Neural crest cell (in vitro differentiated cells): ENCODE measurements around the gene TYW1B. TPM values are rescaled to one million over a fixed set of nuclear protein-coding genes. Genes with fewer than 3 reads are reported as not detected.
"Not testable (repeated sequence)": the region's sequence is repeated elsewhere in the genome, so short reads cannot be mapped to it uniquely, and the experiment has no call there.

Experiments
- DNase-seq: peaks from one replicate; pipeline ENCODE4 v3.0.0; 2021; ENCODE audit warnings: low read depth, mixed read lengths, low spot score
- H3K27ac Mint-ChIP-seq: one replicate; pipeline ENCODE4 v1.8.0; 2021; ENCODE audit warnings: mild to moderate bottlenecking, mixed read lengths; ENCODE audit not compliant: unreplicated experiment
- H3K27me3 Mint-ChIP-seq: 2 replicates; pipeline ENCODE4 v1.8.0; 2021; ENCODE audit warnings: low read depth, mild to moderate bottlenecking, mixed read lengths
- H3K36me3 Mint-ChIP-seq: 2 replicates; pipeline ENCODE4 v1.8.0; 2021; ENCODE audit warnings: low read depth, mild to moderate bottlenecking, mixed read lengths
- H3K4me1 Mint-ChIP-seq: 2 replicates; pipeline ENCODE4 v1.8.0; 2021; ENCODE audit warnings: mixed read lengths
- H3K4me3 Mint-ChIP-seq: one replicate; pipeline ENCODE4 v1.8.0; 2021; ENCODE audit warnings: mild to moderate bottlenecking, mixed read lengths
- H3K9me3 Mint-ChIP-seq: 2 replicates; pipeline ENCODE4 v1.8.0; 2021; ENCODE audit warnings: mixed read lengths
- CTCF ChIP-seq: fragments of 200-600 bp; sonication (generic); conservative IDR thresholded peaks from 2 replicates; pipeline ENCODE4 v1.5.0; 2021; ENCODE audit warnings: antibody characterized with exemption, mild to moderate bottlenecking
- total RNA-seq: library from RNA; stranded (reverse); gene quantifications from 2 replicates; pipeline ENCODE4 v1.2.1, GENCODE V29; 2021

Gene TYW1B
- total RNA-seq, 1 donor from 2014 or later: 2.7 TPM

GRCh38 chr7:72605863-72606431, 222.1 kb downstream of the TYW1B start:
- not testable (repeated sequence) for H3K4me1 Mint-ChIP-seq, H3K27ac Mint-ChIP-seq, H3K27me3 Mint-ChIP-seq, H3K9me3 Mint-ChIP-seq, H3K4me3 Mint-ChIP-seq, DNase-seq
- peaks cover 19% of the 10 kb centered on the region for H3K36me3 Mint-ChIP-seq

DNA sequence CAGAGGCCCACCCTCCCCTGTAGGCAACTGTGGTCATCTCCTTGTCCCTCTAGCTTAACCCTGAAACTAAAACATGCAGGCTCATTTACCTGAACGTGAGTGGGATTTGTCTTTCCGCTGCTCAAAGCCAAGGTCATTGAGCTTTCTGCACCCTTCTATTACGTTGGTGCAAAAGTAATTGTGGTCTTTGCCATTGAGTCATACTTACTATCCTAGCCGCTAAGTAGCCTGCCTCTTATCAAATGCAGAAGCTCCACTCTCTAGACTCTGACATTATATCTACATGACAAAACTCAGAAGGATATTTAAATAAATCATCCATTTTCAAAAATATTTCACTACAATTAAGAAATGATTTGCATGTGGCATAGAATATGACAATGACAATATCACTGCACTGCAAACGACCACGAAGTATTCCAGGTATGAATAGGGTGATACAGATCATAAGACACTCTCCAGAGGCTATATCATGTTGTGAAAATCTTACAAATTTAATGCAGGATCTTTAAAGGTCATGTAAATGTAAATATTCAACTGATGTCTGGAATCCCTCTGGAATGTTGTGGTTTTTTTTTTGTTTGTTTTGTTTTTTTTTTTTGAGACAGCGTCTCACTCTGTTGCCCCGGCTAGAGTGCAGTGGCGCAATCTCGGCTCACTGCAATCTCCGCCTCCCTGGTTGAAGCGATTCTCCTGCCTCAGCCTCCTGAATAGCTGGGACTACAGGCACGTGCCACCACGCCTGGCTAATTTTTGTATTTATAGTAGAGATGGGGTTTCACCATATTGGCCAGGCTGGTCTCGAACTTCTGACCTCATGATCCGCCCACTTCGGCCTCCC, 223.0 kb downstream of the TYW1B start:
- H3K4me3 Mint-ChIP-seq, H3K4me1 Mint-ChIP-seq, H3K27me3 Mint-ChIP-seq, H3K27ac Mint-ChIP-seq, H3K9me3 Mint-ChIP-seq, DNase-seq: not testable (repeated sequence)
- peaks cover 15% of the 10 kb centered on the region for H3K36me3 Mint-ChIP-seq

DNA sequence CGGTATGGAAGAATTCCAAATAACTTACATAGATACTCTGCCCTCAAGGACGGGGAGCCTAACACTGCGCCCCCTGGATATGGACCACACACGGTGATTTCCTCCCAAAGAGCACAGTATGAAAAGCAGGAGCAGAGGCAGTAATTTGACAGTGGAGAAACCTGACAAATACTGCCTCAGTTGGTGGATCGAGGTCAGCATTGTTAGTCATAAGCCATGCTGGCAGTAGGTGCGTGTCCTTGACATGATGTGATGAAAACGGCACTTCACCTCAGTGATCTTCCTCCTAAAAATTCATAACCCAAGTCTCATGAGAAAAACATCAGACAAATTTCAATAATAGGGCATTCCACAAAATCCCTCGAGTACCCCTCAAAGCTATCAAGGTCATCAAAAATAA, 224.5 kb downstream of the TYW1B start:
- not testable (repeated sequence) for H3K27me3 Mint-ChIP-seq

GRCh38 chr7:72603073-72603472, 224.9 kb downstream of the TYW1B start:
- Mint-ChIP-seq H3K4me3 (no peak overlapping the region), H3K4me1 (no peaks in the 10 kb centered on the region), H3K9me3 (peaks cover 5% of the 10 kb centered on the region), H3K27ac (no peak overlapping the region), H3K27me3 (no peaks in the 10 kb centered on the region), H3K36me3 (peaks cover 10% of the 10 kb centered on the region)
- TF ChIP-seq CTCF: no peak
- no peak for DNase-seq

More for the DNA sequence above, 224.5 kb downstream of the TYW1B start:
- H3K27ac Mint-ChIP-seq, DNase-seq, H3K4me3 Mint-ChIP-seq, H3K9me3 Mint-ChIP-seq, H3K4me1 Mint-ChIP-seq: not testable (repeated sequence)
- peaks cover 12% of the 10 kb centered on the region for H3K36me3 Mint-ChIP-seq

GRCh38 chr7:72601683-72602082, 226.3 kb downstream of the TYW1B start:
- DNase-seq, H3K4me1 Mint-ChIP-seq, H3K9me3 Mint-ChIP-seq, H3K4me3 Mint-ChIP-seq, H3K27ac Mint-ChIP-seq, H3K27me3 Mint-ChIP-seq: not testable (repeated sequence)
- peaks cover 14% of the 10 kb centered on the region for H3K36me3 Mint-ChIP-seq

GRCh38 chr7:72590023-72590422, 238.0 kb downstream of the TYW1B start:
- Mint-ChIP-seq H3K9me3 (peaks cover 14% of the 10 kb centered on the region), H3K36me3 (peaks cover 30% of the 10 kb centered on the region)
- H3K27ac Mint-ChIP-seq, H3K4me1 Mint-ChIP-seq, H3K27me3 Mint-ChIP-seq, H3K4me3 Mint-ChIP-seq, DNase-seq: not testable (repeated sequence)

- not testable (repeated sequence) for DNase-seq, H3K27me3 Mint-ChIP-seq, H3K4me3 Mint-ChIP-seq
- Mint-ChIP-seq H3K9me3 (peaks cover 14% of the 10 kb centered on the region), H3K4me1 (peaks cover 13% of the 10 kb centered on the region), H3K36me3 (peaks cover 30% of the 10 kb centered on the region), H3K27ac (peak overlapping the region; percentile 81)
These were observed 240.7 kb downstream of the TYW1B start for GRCh38 chr7:72587267-72587666.

DNA sequence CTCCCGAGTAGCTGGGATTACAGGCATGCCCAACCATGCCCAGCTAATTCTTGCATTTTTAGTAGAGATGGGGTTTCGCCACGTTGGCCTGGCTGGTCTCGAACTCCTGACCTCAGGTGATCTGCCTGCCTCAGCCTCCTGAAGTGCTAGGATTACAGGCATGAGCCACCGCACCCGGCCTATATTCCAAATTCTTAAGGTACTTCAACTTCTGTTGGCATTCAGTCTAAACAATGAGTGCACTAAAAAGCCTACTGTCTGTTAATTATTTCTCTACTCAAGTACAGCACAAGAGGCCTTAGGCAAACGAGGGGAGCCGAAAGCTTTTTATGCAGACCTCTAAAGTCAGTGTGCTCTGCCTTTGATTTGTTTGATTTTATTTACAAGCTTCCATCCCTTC, 243.4 kb downstream of the TYW1B start:
- not testable (repeated sequence) for H3K4me3 Mint-ChIP-seq, H3K9me3 Mint-ChIP-seq, DNase-seq, H3K27me3 Mint-ChIP-seq, H3K27ac Mint-ChIP-seq
- H3K36me3 Mint-ChIP-seq: peaks cover 18% of the 10 kb centered on the region
- peaks cover 22% of the 10 kb centered on the region for H3K4me1 Mint-ChIP-seq

- not testable (repeated sequence) for H3K27me3 Mint-ChIP-seq, H3K27ac Mint-ChIP-seq, DNase-seq, H3K9me3 Mint-ChIP-seq, H3K4me3 Mint-ChIP-seq
- Mint-ChIP-seq H3K4me1 (peaks cover 29% of the 10 kb centered on the region), H3K36me3 (peaks cover 12% of the 10 kb centered on the region)
These were observed 244.2 kb downstream of the TYW1B start for GRCh38 chr7:72583620-72584361.

- H3K9me3 Mint-ChIP-seq, H3K36me3 Mint-ChIP-seq, H3K4me3 Mint-ChIP-seq, DNase-seq, H3K27me3 Mint-ChIP-seq: not testable (repeated sequence)
- Mint-ChIP-seq H3K4me1 (peaks cover 26% of the 10 kb centered on the region), H3K27ac (peak overlapping the region; percentile 19)
These were observed 247.7 kb downstream of the TYW1B start for GRCh38 chr7:72580142-72580770.
